GM18873 (cell line): Measurements from ENCODE around the gene DNAJC5.
A peak's percentile ranks its signal among the peaks of the same experiment; 100 is the strongest.
"Not testable (repeated sequence)": the region's sequence is repeated elsewhere in the genome, so short reads cannot be mapped to it uniquely, and the experiment has no call there.

Experiments used
- ATAC-seq: cut with Tn5 transposase; IDR thresholded peaks from one replicate; pipeline ENCODE4 v1.9.1; 2021; ENCODE audit warnings: mild to moderate bottlenecking, moderate library complexity, moderate number of reproducible peaks; ENCODE audit not compliant: unreplicated experiment, low FRiP score

The DNAJC5 gene

GRCh38 chr20:63860325-63861051 is 34.4 kb upstream of the DNAJC5 start:
- no peak for ATAC-seq

GRCh38 chr20:63861365-63861934 is 33.5 kb upstream of the DNAJC5 start, which contains the start of gene ABHD16B:
ABHD16B (plus strand) TSS chr20:63861498; CDS start chr20:63861541, 43 bp downstream.
- ATAC-seq, result no peak

- no peak for ATAC-seq
Observed at GRCh38 chr20:63861981-63862901, 32.7 kb upstream of the DNAJC5 start.

GRCh38 chr20:63863021-63863797 is 31.7 kb upstream of the DNAJC5 start:
- no peak for ATAC-seq

- peak; percentile 53 for ATAC-seq
Observed at GRCh38 chr20:63863798-63864544, 31.0 kb upstream of the DNAJC5 start.

- no peak for ATAC-seq
Observed at GRCh38 chr20:63864545-63864977, 30.4 kb upstream of the DNAJC5 start.

GRCh38 chr20:63864978-63865640 is 29.8 kb upstream of the DNAJC5 start, which contains the start of gene TPD52L2:
TPD52L2 (plus strand) TSS chr20:63865270; CDS start chr20:63865366, 96 bp downstream.
- peak; percentile 62 for ATAC-seq

GRCh38 chr20:63867042-63867441 is 27.9 kb upstream of the DNAJC5 start:
- not testable (repeated sequence) for ATAC-seq

GRCh38 chr20:63868264-63868663 is 26.7 kb upstream of the DNAJC5 start:
- no peak for ATAC-seq

- no peak for ATAC-seq
Observed at GRCh38 chr20:63873477-63873971, 21.4 kb upstream of the DNAJC5 start.

- not testable (repeated sequence) for ATAC-seq
Observed at GRCh38 chr20:63874241-63874640, 20.7 kb upstream of the DNAJC5 start.

- no peak for ATAC-seq
Observed at GRCh38 chr20:63876489-63877036, 18.4 kb upstream of the DNAJC5 start.

- no peak for ATAC-seq
Observed at GRCh38 chr20:63877755-63878470, 17.0 kb upstream of the DNAJC5 start.

GRCh38 chr20:63878899-63879663 is 15.8 kb upstream of the DNAJC5 start:
- no peak for ATAC-seq

- ATAC-seq, result not testable (repeated sequence)
Observed at GRCh38 chr20:63880901-63881300, 14.0 kb upstream of the DNAJC5 start.

GRCh38 chr20:63881451-63882226 is 13.3 kb upstream of the DNAJC5 start:
- ATAC-seq, result no peak
